Nucleus accumbens (tissue), 56 donors: ENCODE results near the gene ITGA11.

Experiments
- DNase-seq, 56 donors: peaks; one replicate each; lab custom pipeline; 2025; lab: John Stamatoyannopoulos, UW

Gene ITGA11

GRCh38 chr15:68317281-68318007 is 114.5 kb downstream of the ITGA11 start:
- no peak for DNase-seq

- no peak for DNase-seq
Measured at GRCh38 chr15:68316061-68316804, 115.7 kb downstream of the ITGA11 start.

- no peak for DNase-seq
Measured at GRCh38 chr15:68315495-68316031, 116.4 kb downstream of the ITGA11 start.

- DNase-seq: no peak
Measured at GRCh38 chr15:68315035-68315434, 116.9 kb downstream of the ITGA11 start.

GRCh38 chr15:68314563-68314962 is 117.4 kb downstream of the ITGA11 start:
- DNase-seq: no peak

- DNase-seq: no peak
Measured at GRCh38 chr15:68313501-68314410, 118.2 kb downstream of the ITGA11 start.

- no peak for DNase-seq
Measured at GRCh38 chr15:68312701-68313204, 119.2 kb downstream of the ITGA11 start.

- DNase-seq: no peak
Measured at GRCh38 chr15:68311859-68312557, 120.0 kb downstream of the ITGA11 start.

- DNase-seq: no peak
Measured at GRCh38 chr15:68311464-68311835, 120.5 kb downstream of the ITGA11 start.

- no peak for DNase-seq
Measured at GRCh38 chr15:68310804-68311463, 121.0 kb downstream of the ITGA11 start.

- DNase-seq: no peak
Measured at GRCh38 chr15:68310178-68310803, 121.7 kb downstream of the ITGA11 start.

- DNase-seq: no peak
Measured at GRCh38 chr15:68309024-68309423, 122.9 kb downstream of the ITGA11 start.

- DNase-seq: no peak
Measured at GRCh38 chr15:68307131-68307928, 124.6 kb downstream of the ITGA11 start.

- DNase-seq: no peak
Measured at GRCh38 chr15:68305420-68305871, 126.5 kb downstream of the ITGA11 start.

GRCh38 chr15:68304589-68305337 is 127.2 kb downstream of the ITGA11 start:
- DNase-seq: no peak

GRCh38 chr15:68303560-68304436 is 128.2 kb downstream of the ITGA11 start:
- no peak for DNase-seq
